Measurements from ENCODE around the gene SCUBE1.
A peak's percentile ranks its signal among the peaks of the same experiment; 100 is the strongest.

Gene SCUBE1

DNA sequence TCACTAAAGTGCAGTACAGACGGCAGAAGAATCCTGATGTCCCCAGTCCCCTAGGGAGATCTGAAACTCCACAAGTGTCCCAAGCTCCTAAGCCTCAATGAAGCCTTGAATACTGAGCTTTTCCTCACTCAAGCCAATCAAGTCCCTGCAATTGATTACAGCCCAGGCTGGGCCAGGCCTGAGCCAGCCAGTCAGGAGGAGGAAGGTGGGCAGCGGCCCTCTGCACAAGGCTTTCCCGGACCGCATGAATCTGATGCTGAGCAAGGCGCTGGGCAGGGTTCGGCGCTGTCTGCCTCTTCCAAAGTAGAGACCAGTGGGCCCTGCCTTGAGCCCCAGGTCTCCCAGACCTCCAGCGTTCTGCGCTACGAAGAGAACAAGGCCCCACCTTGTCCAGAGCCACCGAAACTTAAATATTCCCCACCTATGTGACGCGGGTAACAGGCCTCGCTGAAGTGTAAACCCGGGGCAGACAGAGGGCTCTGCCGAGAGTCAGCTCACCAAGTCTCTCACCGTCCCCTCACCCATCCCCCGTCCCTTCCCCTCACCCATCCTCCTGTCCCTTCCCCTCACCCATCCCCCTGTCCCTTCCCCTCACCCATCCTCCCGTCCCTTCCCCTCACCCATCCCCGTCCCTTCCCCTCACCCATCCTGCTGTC is 63.2 kb downstream of the SCUBE1 start:
- DNase-seq (ENCODE audit: low read depth in 2 of 2), result no peak

DNA sequence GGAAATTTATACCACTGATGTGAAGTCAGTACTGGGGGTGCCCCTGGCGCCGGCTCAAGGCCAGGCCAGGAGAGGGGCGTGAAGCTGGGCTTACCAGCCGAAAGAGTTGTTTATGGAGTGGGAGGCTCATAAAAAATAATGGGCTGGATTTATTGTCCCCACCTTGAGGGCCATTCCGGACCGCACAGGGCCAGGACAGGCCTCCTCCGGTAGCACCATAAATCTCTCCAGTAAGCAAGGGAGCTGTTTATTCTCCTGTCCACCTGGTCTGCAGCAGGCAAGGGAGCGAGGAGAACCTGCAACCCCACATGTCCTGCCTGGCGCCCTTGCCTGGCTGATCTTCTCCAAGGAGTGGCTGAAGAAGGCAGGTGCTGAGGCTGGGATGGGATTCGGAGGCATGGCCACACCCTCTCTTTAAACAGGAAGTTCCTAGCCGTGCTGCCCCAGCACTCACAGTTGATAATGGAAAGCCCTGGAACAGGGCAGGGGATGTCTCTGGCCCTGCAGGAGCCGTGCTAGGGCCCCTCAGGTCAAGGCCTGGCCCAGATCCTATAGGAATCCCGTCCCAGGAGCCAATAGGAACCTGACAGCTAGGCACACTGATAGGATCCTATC is 65.1 kb downstream of the SCUBE1 start:
- DNase-seq (ENCODE audit: low read depth in 2 of 2), result no peak

DNA sequence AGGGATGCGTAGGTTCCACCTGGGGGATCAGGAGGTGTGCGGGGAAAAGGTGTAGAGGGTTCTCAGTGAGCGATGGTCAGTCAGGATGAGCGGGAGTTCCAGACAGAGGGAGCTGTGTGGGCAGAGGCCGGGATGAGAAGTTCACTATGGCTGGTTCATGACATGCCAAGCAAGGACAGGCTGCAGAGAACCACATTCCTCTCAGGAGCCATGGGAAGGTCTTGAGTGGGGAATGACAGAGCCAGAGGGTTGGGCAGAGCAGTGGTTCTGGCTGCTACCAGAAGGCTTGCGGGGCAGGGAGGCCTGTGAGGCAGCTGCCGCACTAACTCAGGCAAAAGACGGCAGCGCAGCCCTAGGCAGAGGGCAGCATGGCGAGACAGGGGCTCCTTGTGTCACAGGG is 66.1 kb downstream of the SCUBE1 start:
- DNase-seq (ENCODE audit: low read depth in 2 of 2), result no peak

DNA sequence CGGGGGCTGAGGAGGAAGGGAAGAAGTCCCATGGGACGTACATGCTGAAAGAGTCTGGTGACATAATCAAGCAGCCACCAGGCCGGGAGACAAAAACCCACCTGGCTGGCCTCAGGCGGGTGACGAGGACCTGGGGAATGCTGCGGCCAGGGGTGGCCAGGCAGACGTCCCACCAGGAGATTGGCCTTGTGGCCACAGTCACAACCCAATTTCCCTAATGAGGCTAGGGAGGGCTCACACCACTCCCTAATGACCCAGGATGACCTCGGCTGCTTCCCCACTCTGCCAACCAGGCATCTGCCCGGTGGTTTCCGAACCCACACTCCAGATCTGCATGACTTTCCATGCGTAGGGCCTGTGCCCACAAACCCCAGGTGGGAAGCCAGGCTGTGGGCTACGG is 66.9 kb downstream of the SCUBE1 start:
- no peak for DNase-seq (ENCODE audit: low read depth in 2 of 2)

DNA sequence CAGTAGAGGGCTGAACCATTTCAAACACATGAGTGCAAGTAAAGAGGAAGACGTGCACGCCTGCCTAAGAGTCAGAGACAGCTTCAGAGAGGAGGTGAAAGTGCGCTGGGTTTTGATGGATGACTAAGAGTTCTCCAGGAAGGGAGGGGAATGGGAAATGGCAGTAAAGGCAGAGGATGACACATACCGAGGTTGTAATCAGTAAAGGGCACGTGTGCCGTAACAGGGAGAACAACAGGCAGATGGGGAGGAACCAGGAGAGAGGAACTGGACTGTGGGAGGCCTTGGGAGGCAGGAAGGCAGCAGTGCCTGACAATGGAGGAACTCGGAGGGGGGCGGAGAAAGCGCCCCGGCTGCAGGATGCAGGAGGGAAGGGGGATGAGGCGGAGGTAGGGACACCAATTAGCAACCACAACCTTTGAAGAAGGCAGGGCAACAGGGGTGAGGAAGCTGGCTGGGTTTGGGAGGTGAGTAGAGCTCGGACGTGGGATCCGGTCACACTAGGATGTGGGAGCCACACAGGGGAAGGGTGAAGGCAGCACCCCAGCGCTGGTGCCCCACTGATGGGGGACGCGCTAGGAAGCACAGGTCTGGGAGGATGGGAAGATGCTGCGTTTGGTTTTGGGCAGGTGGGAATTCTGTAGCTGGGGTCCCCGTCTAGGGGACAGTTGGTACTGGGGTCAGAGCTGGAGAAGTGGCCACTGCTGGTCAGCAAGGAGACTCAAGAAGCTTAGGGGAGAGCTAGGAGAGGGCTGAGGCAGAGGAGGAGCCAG is 67.4 kb downstream of the SCUBE1 start:
- DNase-seq (ENCODE audit: low read depth in 2 of 2), result no peak

DNA sequence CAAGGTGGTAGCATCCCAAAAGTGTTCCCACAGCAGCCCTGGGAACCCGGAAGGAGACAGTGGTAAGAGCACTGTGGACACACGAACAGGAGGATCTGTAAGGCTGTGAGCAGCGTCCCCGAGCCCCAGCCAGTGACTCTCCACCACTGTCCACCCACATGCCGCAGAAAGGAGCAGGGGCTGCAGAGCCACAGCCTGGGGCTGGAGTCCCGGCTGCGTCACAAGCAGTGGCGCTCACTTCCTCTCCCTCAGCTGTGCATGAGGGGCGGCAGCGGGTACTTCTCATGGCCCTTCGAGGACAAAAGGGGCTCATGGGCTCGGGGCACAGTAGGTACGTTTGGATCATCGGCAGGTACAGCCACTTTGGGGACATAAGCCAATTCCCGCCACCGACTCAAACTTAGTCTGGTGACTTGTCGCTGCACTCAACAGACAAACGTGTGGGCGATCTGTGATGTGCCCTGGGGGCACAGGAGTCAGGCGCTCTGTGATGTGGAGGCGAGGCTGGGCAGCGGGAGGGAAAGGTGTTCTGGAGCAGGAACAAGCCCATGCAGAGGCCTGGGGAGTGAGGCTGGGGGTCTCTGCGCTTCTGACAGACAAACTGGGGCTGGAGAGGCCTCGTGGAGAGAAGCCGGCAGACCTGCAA is 68.5 kb downstream of the SCUBE1 start:
- no peak for DNase-seq (ENCODE audit: low read depth in 2 of 2)

DNA sequence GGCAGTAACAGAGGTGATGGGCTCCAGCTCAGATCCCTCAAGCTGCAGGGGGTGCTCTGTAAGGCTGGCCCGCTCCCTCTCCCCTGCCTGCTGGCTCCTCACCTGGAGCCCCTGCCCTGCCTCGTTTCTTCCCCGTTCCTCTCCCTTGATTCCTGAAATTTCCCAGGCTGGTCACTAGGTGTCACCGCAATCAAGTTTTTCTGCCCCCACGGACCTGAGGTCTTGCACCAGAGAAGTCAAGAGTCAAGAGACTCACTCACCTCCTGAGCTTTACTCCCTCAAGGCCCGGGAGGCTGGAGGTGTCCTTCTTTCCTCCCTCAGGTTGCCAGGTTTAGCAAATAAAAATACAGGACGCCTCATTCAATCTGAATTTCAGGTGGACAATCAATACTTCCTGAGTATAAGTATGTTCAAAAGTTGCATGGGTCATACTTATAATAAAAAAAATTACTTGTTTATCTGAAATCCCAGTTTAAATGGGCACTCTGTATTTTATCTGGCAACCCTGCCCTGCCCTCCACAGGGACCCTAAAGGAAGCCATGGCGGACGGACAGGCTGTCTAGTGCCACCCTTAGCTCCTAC is 69.2 kb downstream of the SCUBE1 start:
- DNase-seq (ENCODE audit: low read depth in 2 of 2), result peak in 1 of 2 donors; percentile 18

DNA sequence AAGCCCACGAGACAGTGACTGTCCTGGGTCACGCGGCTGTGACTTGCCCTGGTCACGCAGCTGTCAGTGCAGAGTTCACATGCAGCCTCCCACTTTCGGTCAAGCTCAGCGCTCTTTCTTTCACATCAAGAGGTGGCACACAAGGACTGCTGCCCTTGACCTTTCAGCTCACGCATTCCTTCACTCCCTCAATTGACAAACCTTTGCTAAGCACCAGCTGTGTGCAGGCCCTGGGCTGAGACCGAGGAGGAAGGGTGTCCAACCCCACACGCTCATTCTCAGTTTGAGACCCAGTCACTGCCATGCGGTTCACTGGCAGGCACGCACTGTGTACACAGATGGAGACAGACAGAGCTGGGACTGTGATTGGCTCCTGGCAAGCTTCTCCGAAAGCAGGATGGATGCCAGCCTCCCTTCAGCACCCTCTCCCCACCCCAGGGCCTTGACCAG is 70.3 kb downstream of the SCUBE1 start:
- no peak for DNase-seq (ENCODE audit: low read depth in 2 of 2)

DNA sequence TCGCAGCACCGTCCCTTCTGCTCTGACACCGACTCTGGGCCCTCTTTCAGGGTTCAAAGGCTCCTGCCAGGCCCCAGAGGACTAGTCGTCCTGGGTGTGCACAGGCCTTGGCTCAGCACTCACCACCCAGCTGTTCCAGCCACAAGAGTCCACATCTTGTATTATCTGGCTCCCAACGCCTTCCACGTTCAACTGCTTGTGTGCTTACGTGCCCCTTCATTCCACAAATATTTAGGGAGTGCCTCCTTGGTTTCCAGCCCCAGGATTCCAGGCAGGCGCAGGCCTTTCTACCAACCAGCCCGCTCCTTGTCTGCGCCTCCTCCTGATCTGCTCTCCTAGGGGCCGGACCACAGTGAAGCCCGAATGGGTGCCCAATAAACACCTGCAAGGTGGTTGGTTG is 70.9 kb downstream of the SCUBE1 start:
- DNase-seq (ENCODE audit: low read depth in 2 of 2), result no peak

DNA sequence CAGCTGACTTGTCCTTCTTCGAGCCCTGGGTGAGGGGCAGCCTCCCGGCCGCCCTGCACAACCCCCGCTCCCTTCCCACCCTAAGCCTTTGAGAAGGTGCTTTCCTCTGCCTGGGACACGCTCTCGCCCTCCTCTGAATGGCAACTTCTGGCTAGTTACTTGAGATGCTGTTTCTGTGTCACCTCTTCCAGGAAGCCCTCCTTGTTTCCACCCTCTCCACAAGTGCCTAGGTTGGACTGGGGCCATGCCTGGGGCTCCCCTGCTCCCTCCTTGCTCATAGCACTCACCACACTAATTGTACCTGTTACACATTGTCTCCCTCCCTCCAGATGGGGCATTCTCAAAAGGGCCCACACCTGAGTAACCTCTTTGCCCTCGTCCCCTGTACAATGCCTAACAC is 72.2 kb downstream of the SCUBE1 start:
- no peak for DNase-seq (ENCODE audit: low read depth in 2 of 2)

DNA sequence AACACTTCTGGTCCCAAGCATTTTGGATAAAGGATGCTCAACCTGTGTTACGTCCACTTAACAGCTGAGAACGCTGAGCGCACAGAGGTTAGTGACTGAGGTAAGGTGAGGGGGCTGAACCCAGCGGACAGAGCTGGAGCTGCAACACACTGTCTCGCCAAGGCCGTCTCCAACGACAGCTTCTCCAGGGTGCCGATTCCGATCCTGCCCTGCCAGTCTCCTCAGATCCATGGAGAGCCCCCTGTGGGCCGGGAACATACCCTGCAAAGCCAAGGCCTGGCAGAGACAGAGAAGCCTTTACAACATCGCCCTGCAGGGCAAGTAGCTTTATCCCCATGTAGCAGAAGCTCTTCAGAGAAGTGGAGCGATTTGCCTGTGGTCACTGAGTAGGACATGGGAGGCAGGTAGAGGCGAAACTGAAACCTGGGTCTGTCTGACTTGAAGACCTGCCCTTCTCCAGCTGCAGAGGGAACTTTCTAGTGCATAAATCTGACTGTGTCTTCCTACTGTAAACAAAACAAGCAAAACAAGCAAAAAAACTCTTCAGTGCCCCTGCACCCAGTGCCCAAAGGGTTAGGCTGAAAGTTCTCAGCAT is 72.8 kb downstream of the SCUBE1 start:
- no peak for DNase-seq (ENCODE audit: low read depth in 2 of 2)

DNA sequence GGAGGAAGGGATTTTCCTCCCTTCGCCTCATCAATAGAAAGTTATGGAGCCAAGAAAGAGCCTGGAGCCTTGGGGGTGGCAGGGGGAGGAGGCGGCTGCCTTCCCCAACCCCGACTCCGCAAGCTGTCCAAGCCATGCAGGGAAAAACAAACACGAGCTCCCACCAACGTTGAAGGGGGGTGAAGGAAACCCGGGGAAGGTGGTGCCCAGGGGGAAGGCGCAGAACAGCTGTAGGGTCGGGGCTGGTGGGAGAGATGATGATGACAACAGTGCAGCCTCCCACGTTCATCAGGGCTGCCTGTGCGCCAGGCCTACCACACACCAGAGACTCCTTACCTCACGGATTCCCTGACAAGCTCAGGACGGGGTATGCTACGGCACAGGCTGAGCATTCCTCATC is 73.5 kb downstream of the SCUBE1 start:
- no peak for DNase-seq (ENCODE audit: low read depth in 2 of 2)

DNA sequence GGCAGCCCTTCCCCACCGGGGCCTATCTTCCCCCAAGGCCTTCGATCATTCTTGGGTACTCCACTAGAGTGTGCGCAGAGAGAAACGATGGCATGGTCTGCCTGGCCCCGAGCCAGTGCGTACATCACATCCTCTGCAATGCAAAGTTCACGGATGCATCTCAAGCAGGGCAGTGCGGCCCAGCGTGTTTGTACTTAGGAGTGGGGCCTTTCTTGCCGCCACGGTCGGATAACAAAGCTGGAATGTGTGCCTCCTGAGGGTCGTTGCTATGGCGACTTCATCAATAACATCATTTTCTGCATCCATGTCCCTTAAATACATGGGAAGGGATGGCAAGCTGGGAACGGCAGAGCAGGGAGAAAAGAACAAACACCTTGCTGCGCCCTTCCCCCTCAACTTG is 73.9 kb downstream of the SCUBE1 start:
- no peak for DNase-seq (ENCODE audit: low read depth in 2 of 2)

DNA sequence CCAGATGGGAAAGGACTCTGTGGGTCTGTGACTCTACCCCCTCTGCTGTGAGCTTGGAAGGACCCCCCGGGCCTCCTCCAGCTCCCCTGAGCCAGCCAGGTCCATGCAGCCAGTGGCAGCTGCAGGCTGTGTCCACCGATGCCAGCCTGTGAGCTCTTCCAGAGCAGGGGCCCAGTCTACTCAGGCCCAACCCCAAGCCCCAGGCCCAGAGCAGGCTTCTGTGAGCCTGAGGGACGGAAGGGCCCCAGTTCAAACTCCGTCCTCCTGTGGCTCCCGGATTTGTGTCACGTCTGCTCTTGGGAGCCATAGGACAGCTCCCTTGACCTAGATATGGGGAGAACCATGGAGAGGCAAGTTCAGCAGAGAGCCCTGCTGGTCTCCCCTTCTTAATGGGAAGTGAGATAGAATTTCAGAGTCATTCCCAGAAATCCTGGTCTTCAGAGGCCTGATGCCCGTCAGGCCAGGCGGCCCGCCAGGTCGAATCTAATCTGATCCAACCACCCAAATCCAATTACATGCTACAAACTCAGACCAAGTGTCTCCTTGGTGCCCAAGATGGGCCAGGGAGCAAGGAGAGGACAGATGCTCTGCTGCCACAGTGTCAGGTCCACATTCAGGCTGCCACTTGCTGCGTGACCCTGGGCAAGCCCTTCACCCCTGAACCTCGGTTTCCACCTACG is 75.1 kb downstream of the SCUBE1 start:
- DNase-seq (ENCODE audit: low read depth in 2 of 2), result no peak

DNA sequence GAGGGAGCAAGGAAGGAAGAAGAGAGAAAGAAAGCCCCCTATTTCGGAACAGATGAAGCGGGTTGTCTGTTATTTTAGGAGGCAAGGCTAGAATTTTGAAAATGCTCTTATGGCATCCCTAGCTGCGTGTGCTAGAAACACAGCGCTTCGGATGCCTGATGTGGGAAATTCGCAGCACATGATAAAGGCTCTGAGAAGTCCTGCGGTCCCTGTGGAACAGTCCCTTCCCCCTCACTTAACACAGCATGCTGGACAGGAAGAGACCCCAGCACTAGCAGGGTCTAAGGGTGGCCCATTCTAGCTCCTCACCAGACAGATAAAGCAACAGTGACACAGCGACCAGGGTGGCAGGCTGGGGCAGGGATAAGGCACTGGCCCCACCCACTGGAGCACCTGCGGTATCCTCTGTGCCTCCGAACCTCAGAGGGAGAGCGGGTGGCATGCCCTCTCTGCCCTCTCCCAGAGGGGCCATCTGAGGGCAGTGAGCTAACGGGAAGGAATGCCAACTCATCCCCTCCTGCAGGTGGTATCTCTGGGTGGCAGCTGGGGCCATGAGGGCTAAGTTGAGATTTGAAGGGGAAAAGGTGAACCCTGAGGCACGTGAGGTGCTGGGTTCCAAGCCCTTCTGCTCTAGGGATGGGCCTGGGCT is 75.7 kb downstream of the SCUBE1 start:
- no peak for DNase-seq (ENCODE audit: low read depth in 2 of 2)

DNA sequence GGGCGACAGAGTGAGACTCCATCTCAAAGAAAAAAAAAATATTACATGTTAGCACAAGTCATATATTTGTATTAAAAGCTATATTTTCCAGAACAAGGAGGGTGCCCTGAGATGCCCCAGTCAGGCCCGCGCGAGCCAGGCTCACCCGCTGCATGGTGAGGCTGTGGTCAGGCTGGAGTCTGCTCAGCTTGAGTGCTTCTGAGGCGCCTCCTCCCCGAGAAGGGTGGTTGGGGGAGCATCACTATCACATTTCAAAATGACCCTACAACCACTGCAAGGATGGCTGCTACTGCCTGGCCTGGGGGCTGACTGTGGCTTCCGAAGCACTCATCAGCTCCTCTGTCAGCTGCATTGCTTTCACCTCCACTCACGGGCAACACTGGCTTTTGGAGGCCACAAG is 77.1 kb downstream of the SCUBE1 start:
- DNase-seq (ENCODE audit: low read depth in 2 of 2), result no peak

DNA sequence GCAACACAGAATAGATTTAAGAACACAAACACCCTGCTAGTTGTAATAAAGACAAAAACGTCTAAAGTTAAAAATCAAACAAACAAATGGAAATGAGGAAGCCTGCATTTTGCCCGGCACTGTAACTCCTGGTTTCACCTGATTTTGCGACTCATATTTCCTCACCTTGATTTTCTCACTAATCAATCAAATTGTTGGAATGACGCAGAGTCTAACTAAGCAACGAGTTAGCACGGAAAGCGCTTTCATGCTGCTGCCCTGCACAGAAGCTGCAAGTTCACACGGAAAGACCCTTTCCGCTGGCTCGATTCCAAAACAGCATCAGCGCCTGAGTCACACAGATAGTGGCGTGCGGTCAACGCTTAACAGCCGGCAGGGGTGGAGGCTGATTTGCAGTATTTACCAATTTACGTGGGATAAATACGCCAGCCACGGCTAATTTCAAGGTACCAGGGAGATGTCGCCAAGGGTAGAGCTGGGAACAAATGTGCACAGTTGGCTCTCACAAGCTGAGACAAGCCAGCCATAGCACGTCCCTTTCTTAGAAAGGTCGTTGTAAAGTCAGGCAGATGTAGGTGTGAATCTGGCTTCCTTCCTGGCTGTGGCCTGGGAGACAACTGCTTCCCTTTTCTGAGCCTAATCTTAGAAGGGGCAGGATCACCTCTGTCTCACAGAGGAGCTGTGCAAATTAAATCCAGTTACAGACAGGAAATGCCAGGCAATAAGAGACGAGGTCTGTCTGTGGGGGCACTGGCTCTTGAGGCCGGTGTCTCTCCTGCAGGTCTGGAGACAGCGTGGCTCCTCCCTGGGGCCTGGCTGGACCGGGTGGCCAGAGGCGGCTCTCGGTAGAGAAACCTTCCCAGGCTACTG is 79.3 kb downstream of the SCUBE1 start:
- DNase-seq (ENCODE audit: low read depth in 2 of 2), result peak; percentile 64 to 75

DNA sequence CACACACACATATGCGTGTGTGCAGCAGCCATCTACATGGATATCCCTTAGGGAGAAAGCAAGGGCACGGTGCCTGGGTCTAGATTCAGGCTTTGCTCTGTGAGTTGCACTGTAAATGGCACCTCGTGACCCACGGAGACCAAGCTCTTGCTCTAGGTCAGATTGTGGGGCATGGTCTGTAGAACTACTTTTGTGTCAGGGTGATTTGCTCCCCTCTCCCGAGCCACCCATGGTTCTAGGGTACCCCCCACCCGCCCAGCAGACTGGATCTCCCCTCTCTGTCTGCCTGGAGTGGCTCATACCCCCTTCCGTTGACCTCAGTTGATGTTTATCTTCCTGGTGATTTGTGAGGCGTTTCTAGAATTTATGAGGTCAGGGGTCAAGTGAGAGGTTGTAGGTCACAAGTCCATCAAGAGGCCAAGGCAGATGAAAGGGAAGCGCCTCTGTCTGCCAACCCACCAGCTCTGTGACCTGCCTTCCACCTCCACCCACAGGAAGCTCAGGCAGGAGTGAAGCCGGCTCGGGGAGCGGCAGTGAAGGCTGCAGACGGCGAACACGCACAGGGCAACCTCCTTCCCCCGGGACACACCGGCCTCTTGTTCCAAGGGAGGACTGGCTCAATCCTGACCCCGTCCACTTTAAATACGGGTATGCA is 80.1 kb downstream of the SCUBE1 start:
- DNase-seq (ENCODE audit: low read depth in 2 of 2), result peak; percentile 2 to 10

Data from stimulated activated CD4-positive, alpha-beta T cell treated with anti-CD3 and anti-CD28 coated beads, Interleukin-1b, Interleukin-23, amount 100 ng/mL, for 4 hours (primary cell).